ENCODE data around the gene MBD3L4. TPM values are rescaled to one million over a fixed set of nuclear protein-coding genes. Genes with fewer than 3 reads are reported as not detected.

MBD3L4 gene
- polyA plus RNA-seq, 1 donor (not counting 4 experiments of a cell fraction or from before 2014, with no cell fraction given) = not detected

GRCh38 chr19:6999933-7000332 lies 40.0 kb downstream of the MBD3L4 start:
- FAIRE-seq = no peak
- Histone ChIP-seq H2AFZ (ENCODE audit: control insufficient read depth, low read length) (no peak overlapping the region), H3K27me3 (ENCODE audit: control insufficient read depth, extremely low read depth, insufficient read depth, low read length) (no peaks in the 10 kb centered on the region), H3K27ac (ENCODE audit: control insufficient read depth, insufficient read depth, low read length) (no peak overlapping the region), H3K4me3 (ENCODE audit: control insufficient read depth in 2 of 3, extremely low read depth in 1 of 3, insufficient read depth in 2 of 3, low read depth in 1 of 3, low read length in 3 of 3) (no peak overlapping the region), H3K4me2 (ENCODE audit: control insufficient read depth, extremely low read depth, insufficient read depth, low read depth, low read length) (no peak overlapping the region), H3K36me3 (ENCODE audit: control insufficient read depth in 2 of 2, extremely low read depth in 1 of 2, insufficient read depth in 2 of 2, low read length in 2 of 2) (no peaks in the 10 kb centered on the region), H3K4me1 (ENCODE audit: control insufficient read depth, extremely low read depth, insufficient read depth, low read length) (no peaks in the 10 kb centered on the region), H3K9me3 (ENCODE audit: control insufficient read depth, low read depth, low read length) (peaks cover 7% of the 10 kb centered on the region), H4K20me1 (ENCODE audit: control insufficient read depth, extremely low read depth, insufficient read depth, low read length) (no peaks in the 10 kb centered on the region), H3K79me2 (ENCODE audit: control insufficient read depth, insufficient read depth, low read length) (no peaks in the 10 kb centered on the region), H3K9ac (ENCODE audit: control insufficient read depth, extremely low read depth, insufficient read depth, low read length) (no peak overlapping the region), H3K9me1 (ENCODE audit: control insufficient read depth, extremely low read depth, insufficient read depth, low read length) (no peaks in the 10 kb centered on the region)
- no peak for TF ChIP-seq CTCF (optimal IDR thresholded peaks at IDR 0.05 in 1 of 3, IDR thresholded peaks at IDR 0.05 in 1 of 3, conservative IDR thresholded peaks at IDR 0.05 in 1 of 3; ENCODE audit: extremely low read depth in 1 of 3, insufficient read depth in 2 of 3, low read length in 3 of 3)
- TF ChIP-seq EZH2 (IDR thresholded peaks at IDR 0.05; ENCODE audit: low read length) = no peak
- no peak for DNase-seq (ENCODE audit: low read depth, low spot score)
- dilution Hi-C loops (cut with MboI; ENCODE audit: extremely low pct_ligation_motif_present, low sequenced_read_pairs) = no loop called here

- dilution Hi-C loops (cut with MboI; ENCODE audit: extremely low pct_ligation_motif_present, low sequenced_read_pairs) = no loop called here
- Histone ChIP-seq H3K27ac (ENCODE audit: control insufficient read depth, insufficient read depth, low read length) (no peak overlapping the region), H3K4me2 (ENCODE audit: control insufficient read depth, extremely low read depth, insufficient read depth, low read depth, low read length) (no peak overlapping the region), H3K9ac (ENCODE audit: control insufficient read depth, extremely low read depth, insufficient read depth, low read length) (no peak overlapping the region), H3K9me3 (ENCODE audit: control insufficient read depth, low read depth, low read length) (peaks cover 8% of the 10 kb centered on the region), H3K79me2 (ENCODE audit: control insufficient read depth, insufficient read depth, low read length) (no peaks in the 10 kb centered on the region), H3K9me1 (ENCODE audit: control insufficient read depth, extremely low read depth, insufficient read depth, low read length) (no peaks in the 10 kb centered on the region), H3K27me3 (ENCODE audit: control insufficient read depth, extremely low read depth, insufficient read depth, low read length) (no peaks in the 10 kb centered on the region), H2AFZ (ENCODE audit: control insufficient read depth, low read length) (no peak overlapping the region), H4K20me1 (ENCODE audit: control insufficient read depth, extremely low read depth, insufficient read depth, low read length) (no peaks in the 10 kb centered on the region), H3K4me1 (ENCODE audit: control insufficient read depth, extremely low read depth, insufficient read depth, low read length) (no peaks in the 10 kb centered on the region), H3K36me3 (ENCODE audit: control insufficient read depth in 2 of 2, extremely low read depth in 1 of 2, insufficient read depth in 2 of 2, low read length in 2 of 2) (no peaks in the 10 kb centered on the region), H3K4me3 (ENCODE audit: control insufficient read depth in 2 of 3, extremely low read depth in 1 of 3, insufficient read depth in 2 of 3, low read depth in 1 of 3, low read length in 3 of 3) (no peak overlapping the region)
- DNase-seq (ENCODE audit: low read depth, low spot score) (no peak), FAIRE-seq (no peak)
- no peak for TF ChIP-seq EZH2 (IDR thresholded peaks at IDR 0.05; ENCODE audit: low read length)
- TF ChIP-seq CTCF (optimal IDR thresholded peaks at IDR 0.05 in 1 of 3, IDR thresholded peaks at IDR 0.05 in 1 of 3, conservative IDR thresholded peaks at IDR 0.05 in 1 of 3; ENCODE audit: extremely low read depth in 1 of 3, insufficient read depth in 2 of 3, low read length in 3 of 3) = no peak
Observed at GRCh38 chr19:6997679-6998445, 42.1 kb downstream of the MBD3L4 start.

Measured in keratinocyte (primary cell).